ENCODE results near the gene ADAMTS14. TPM values are rescaled to one million over a fixed set of nuclear protein-coding genes. Genes with fewer than 3 reads are reported as not detected.
A peak's percentile ranks its signal among the peaks of the same experiment; 100 is the strongest.
"Not testable (repeated sequence)": the region's sequence is repeated elsewhere in the genome, so short reads cannot be mapped to it uniquely, and the experiment has no call there.

ADAMTS14 gene
- total RNA-seq: 0.33 and 0.52 TPM in 2 replicates

GRCh38 chr10:70672165-70673042, at the start of gene ADAMTS14:
Gene ADAMTS14, plus strand, starts transcription at chr10:70672506. Its CDS starts 297 bp downstream, at chr10:70672803.
- H3K27ac Mint-ChIP-seq: no peak within 1 kb of the TSS
- H3K4me3 Mint-ChIP-seq: peak within 1 kb of the TSS; percentile 70
- peak; percentile 66 for DNase-seq
- H3K4me1 Mint-ChIP-seq: peaks cover 5% of the 10 kb centered on the region
- intact Hi-C loops (cut with micrococcal nuclease): no loop called here
- H3K36me3 Mint-ChIP-seq (ENCODE audit: low read depth): no peaks in the 10 kb centered on the region
- no peaks in the 10 kb centered on the region for H3K9me3 Mint-ChIP-seq
- H3K27me3 Mint-ChIP-seq: peaks cover 51% of the 10 kb centered on the region

GRCh38 chr10:70622541-70622940, 49.8 kb upstream of the ADAMTS14 start:
- H3K27me3 Mint-ChIP-seq: peaks cover 7% of the 10 kb centered on the region
- H3K9me3 Mint-ChIP-seq: peaks cover 13% of the 10 kb centered on the region
- no peak overlapping the region for H3K4me3 Mint-ChIP-seq
- intact Hi-C loops (cut with micrococcal nuclease): no loop called here
- DNase-seq: no peak
- H3K27ac Mint-ChIP-seq: no peak overlapping the region
- peaks cover 15% of the 10 kb centered on the region for H3K4me1 Mint-ChIP-seq
- peaks cover 13% of the 10 kb centered on the region for H3K36me3 Mint-ChIP-seq (ENCODE audit: low read depth)

DNA sequence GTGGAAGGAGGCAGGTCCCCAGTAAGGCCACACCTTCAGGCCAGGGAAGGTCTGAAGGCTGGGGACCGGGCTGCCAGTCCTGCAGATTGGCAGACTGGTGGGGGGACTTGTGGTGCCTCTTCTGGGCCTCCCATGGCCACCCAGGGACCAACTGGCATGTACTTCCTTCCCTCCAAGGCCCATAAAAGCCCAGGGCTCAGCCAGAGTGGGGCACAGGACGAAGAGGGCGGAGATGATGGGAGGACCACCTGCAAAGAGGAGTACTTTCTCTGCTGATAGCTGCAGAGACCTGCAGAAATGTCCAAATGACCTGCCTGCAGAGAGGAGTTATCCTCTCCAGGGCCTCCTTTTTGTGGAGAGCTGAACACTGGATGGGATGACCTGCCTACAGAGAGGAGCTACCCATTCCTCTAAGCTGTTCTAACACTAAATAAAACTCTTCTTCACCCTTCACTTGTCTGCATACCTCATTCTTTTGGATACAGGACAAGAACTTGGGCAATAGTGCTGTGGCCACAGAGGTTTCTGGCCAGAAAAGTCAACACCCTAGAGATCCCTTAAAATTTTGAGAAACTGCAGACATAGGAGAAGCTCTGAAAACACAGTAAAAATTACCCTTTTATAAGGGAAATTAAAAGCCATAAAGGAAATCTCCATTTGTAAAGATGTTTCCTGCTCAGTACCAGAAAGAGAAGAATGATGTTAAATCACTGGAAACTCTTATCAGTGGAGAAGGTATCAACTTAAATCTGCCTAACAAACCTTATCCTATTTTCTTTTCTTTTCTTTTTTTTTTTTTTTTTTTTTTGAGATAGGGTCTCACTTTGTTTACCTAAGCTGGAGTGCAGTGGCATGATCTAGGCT, 49.1 kb upstream of the ADAMTS14 start:
- peaks cover 12% of the 10 kb centered on the region for H3K4me1 Mint-ChIP-seq
- H3K4me3 Mint-ChIP-seq: no peak overlapping the region
- intact Hi-C loops (cut with micrococcal nuclease): no loop called here
- no peak overlapping the region for H3K27ac Mint-ChIP-seq
- peaks cover 10% of the 10 kb centered on the region for H3K27me3 Mint-ChIP-seq
- H3K9me3 Mint-ChIP-seq: peaks cover 15% of the 10 kb centered on the region
- no peak for DNase-seq
- H3K36me3 Mint-ChIP-seq (ENCODE audit: low read depth): peaks cover 13% of the 10 kb centered on the region

- no peak overlapping the region for H3K27ac Mint-ChIP-seq
Observed at GRCh38 chr10:70626056-70626455, 46.2 kb upstream of the ADAMTS14 start.

DNA sequence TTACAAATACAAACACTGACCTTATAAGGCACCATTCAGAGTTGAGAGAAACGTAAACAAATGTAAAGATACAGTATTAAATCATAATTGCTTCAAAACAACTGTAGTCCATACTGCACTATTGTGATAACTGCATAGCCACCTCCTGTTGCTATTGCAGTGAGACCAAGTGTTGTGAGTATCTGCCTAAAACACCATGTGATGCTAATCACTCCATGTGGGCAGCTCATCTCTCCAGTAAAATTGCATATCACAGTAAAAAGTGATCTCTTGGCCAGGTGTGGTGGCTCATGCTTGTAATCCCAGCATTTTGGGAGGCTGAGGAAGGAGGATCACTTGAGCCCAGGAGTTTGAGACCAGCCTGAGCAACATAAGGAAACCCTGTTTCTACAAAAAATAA, 43.0 kb upstream of the ADAMTS14 start:
- DNase-seq: no peak
- H3K4me1 Mint-ChIP-seq: no peaks in the 10 kb centered on the region
- no peak overlapping the region for H3K27ac Mint-ChIP-seq
- H3K36me3 Mint-ChIP-seq (ENCODE audit: low read depth): no peaks in the 10 kb centered on the region
- intact Hi-C loops (cut with micrococcal nuclease): no loop called here
- H3K9me3 Mint-ChIP-seq: peaks cover 11% of the 10 kb centered on the region
- no peak overlapping the region for H3K4me3 Mint-ChIP-seq
- H3K27me3 Mint-ChIP-seq: peaks cover 25% of the 10 kb centered on the region

More at GRCh38 chr10:70626056-70626455, 46.2 kb upstream of the ADAMTS14 start:
- Mint-ChIP-seq H3K27me3 (peaks cover 10% of the 10 kb centered on the region), H3K9me3 (peaks cover 11% of the 10 kb centered on the region), H3K4me3 (no peak overlapping the region), H3K36me3 (ENCODE audit: low read depth) (peaks cover 3% of the 10 kb centered on the region), H3K4me1 (no peaks in the 10 kb centered on the region)
- intact Hi-C loops (cut with micrococcal nuclease): no loop called here
- no peak for DNase-seq

GRCh38 chr10:70631735-70632134, 40.6 kb upstream of the ADAMTS14 start:
- H3K27ac Mint-ChIP-seq; H3K4me3 Mint-ChIP-seq; H3K4me1 Mint-ChIP-seq; intact Hi-C loops (cut with micrococcal nuclease); H3K9me3 Mint-ChIP-seq; DNase-seq; H3K36me3 Mint-ChIP-seq (ENCODE audit: low read depth): not testable (repeated sequence)
- peaks cover 22% of the 10 kb centered on the region for H3K27me3 Mint-ChIP-seq

DNA sequence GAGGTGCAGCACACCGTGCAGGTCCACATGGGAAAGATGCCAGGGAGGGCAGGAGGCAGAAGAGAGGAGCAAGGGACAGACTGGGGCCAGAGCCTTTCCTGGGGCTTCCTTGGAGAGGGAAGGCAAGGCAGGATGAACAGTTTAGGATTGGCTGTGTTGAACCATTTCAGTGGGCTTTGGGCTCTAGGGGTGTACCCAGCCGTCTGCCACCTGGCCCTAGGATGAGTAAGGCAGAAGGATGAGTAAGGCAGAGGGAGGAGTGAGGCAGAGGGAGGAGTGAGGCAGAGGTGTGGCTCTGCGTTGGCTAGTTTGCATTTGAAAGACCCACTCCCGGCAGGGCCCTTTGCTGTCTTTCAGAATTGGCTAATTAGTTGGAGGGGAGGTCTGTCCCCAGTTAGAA, 38.3 kb upstream of the ADAMTS14 start:
- no peak overlapping the region for H3K4me3 Mint-ChIP-seq
- H3K27me3 Mint-ChIP-seq: peaks cover 18% of the 10 kb centered on the region
- no peak for DNase-seq
- no peak overlapping the region for H3K27ac Mint-ChIP-seq
- intact Hi-C loops (cut with micrococcal nuclease): no loop called here
- H3K36me3 Mint-ChIP-seq (ENCODE audit: low read depth): no peaks in the 10 kb centered on the region
- H3K9me3 Mint-ChIP-seq: peaks cover 3% of the 10 kb centered on the region
- no peaks in the 10 kb centered on the region for H3K4me1 Mint-ChIP-seq

- H3K27ac Mint-ChIP-seq; intact Hi-C loops (cut with micrococcal nuclease); H3K36me3 Mint-ChIP-seq (ENCODE audit: low read depth); H3K4me1 Mint-ChIP-seq; H3K4me3 Mint-ChIP-seq; H3K9me3 Mint-ChIP-seq; DNase-seq: not testable (repeated sequence)
- H3K27me3 Mint-ChIP-seq: peaks cover 18% of the 10 kb centered on the region
Observed at GRCh38 chr10:70634515-70634914, 37.8 kb upstream of the ADAMTS14 start.

- H3K27ac Mint-ChIP-seq; DNase-seq; H3K4me3 Mint-ChIP-seq; H3K4me1 Mint-ChIP-seq; H3K36me3 Mint-ChIP-seq (ENCODE audit: low read depth); intact Hi-C loops (cut with micrococcal nuclease); H3K9me3 Mint-ChIP-seq: not testable (repeated sequence)
- H3K27me3 Mint-ChIP-seq: peaks cover 27% of the 10 kb centered on the region
Observed at GRCh38 chr10:70639640-70640383, 32.5 kb upstream of the ADAMTS14 start.

DNA sequence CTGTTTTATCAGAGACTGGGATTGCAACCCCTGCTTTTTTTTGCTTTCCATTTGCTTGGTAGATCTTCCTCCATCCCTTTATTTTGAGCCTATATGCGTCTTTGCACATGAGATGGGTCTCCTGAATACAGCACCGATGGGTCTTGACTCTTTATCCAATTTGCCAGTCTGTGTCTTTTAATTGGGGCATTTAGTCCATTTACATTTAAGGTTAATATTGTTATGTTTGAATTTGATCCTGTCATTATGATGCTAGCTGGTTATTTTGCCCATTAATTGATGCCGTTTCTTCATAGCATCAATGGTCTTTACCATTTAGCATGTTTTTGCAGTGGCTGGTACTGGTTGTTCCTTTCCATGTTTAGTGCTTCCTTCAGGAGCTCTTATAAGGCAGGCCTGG, 29.0 kb upstream of the ADAMTS14 start:
- DNase-seq; H3K4me3 Mint-ChIP-seq; intact Hi-C loops (cut with micrococcal nuclease); H3K36me3 Mint-ChIP-seq (ENCODE audit: low read depth); H3K27ac Mint-ChIP-seq; H3K9me3 Mint-ChIP-seq; H3K4me1 Mint-ChIP-seq: not testable (repeated sequence)
- peaks cover 27% of the 10 kb centered on the region for H3K27me3 Mint-ChIP-seq

- H3K4me3 Mint-ChIP-seq; H3K36me3 Mint-ChIP-seq (ENCODE audit: low read depth); H3K9me3 Mint-ChIP-seq; intact Hi-C loops (cut with micrococcal nuclease); H3K27ac Mint-ChIP-seq; H3K4me1 Mint-ChIP-seq; DNase-seq: not testable (repeated sequence)
- H3K27me3 Mint-ChIP-seq: peaks cover 26% of the 10 kb centered on the region
Observed at GRCh38 chr10:70644959-70645358, 27.3 kb upstream of the ADAMTS14 start.

DNA sequence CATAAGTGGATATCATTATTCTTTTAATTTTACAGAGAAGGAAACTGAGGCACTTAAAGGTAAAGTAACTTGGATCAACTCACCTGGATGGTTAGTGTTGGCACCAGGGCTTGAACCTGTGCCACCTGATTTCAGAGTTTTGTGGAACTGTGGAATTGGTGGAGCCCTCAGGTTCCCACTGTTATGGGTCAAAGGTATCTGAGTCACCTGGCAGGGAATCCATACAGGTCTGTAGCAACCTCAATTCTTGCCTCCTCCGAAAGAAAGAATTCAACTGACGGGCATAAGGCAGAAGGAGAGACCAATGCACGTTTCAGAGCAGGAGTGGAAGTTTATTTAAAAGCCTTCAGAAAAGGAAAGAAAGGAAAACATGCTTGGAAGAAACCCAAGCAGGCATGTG, 25.2 kb upstream of the ADAMTS14 start:
- Mint-ChIP-seq H3K4me1 (no peaks in the 10 kb centered on the region), H3K27ac (no peak overlapping the region), H3K27me3 (peaks cover 11% of the 10 kb centered on the region), H3K9me3 (peaks cover 17% of the 10 kb centered on the region), H3K36me3 (ENCODE audit: low read depth) (peaks cover 4% of the 10 kb centered on the region), H3K4me3 (no peak overlapping the region)
- intact Hi-C loops (cut with micrococcal nuclease): no loop called here
- no peak for DNase-seq

DNA sequence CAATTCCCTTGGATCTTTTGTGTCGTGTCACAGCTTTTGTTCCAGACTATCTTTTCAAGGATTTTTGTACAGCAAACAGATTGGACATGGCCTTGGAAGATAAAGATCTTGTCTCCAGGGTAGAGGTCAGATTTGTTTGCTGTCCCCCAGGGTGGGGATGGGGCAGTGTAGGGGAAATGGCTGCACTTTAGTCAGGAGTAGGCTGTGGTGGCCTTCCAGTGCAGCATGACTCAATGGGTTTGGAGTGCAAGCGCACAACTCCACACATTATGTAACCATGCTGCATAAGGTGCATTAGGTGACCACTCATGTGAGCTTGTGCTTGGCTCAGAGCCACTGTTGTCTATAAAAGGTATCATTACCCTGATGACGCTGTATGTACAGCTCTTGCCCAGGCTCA, 23.9 kb upstream of the ADAMTS14 start:
- Mint-ChIP-seq H3K27me3 (peaks cover 2% of the 10 kb centered on the region), H3K4me3 (no peak overlapping the region), H3K9me3 (peaks cover 14% of the 10 kb centered on the region), H3K36me3 (ENCODE audit: low read depth) (peaks cover 4% of the 10 kb centered on the region), H3K27ac (no peak overlapping the region), H3K4me1 (no peaks in the 10 kb centered on the region)
- DNase-seq: no peak
- intact Hi-C loops (cut with micrococcal nuclease): no loop called here
